Coronary artery (tissue), 2 donors: Measurements from ENCODE around the gene TNFSF13B.
"Not testable (repeated sequence)": the region's sequence is repeated elsewhere in the genome, so short reads cannot be mapped to it uniquely, and the experiment has no call there.

ENCODE experiments used
- DNase-seq: peaks from one replicate; pipeline ENCODE4 v3.0.0-alpha.2; 2017; ENCODE audit warnings: low spot score
- H3K27ac ChIP-seq, 2 donors: fragments of 200-600 bp; sonication (generic); one replicate each; pipeline ENCODE4 v1.5.1; 2016 to 2019
- H3K4me3 ChIP-seq: fragments of 200-600 bp; sonication (generic); 2 replicates; pipeline ENCODE4 v1.5.1; 2016; ENCODE audit warnings: mild to moderate bottlenecking, moderate library complexity
- CTCF ChIP-seq: fragments of 200-600 bp; sonication (generic); IDR thresholded peaks from one replicate; pipeline ENCODE4 v1.5.1; 2019; ENCODE audit warnings: antibody characterized with exemption

The TNFSF13B gene

GRCh38 chr13:108305655-108306054, 36.1 kb downstream of the TNFSF13B start:
- DNase-seq, result no peak
- no peak overlapping the region for H3K27ac ChIP-seq
- TF ChIP-seq CTCF, result no peak
- H3K4me3 ChIP-seq, result no peak overlapping the region

DNA sequence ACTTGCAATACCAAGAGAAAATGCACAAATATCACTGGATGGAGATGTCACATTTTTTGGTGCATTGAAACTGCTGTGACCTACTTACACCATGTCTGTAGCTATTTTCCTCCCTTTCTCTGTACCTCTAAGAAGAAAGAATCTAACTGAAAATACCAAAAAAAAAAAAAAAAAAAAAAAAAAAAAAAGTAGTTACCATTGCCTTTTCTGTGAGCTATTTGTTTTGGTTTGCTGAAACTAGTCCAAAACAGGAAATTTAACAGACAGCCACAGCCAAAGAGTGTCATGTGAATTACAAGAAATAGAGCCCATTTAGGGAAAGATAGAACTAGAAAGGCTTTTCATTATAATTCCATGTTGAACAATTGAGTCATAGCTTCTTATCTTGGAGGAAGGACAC, 37.3 kb downstream of the TNFSF13B start:
- Histone ChIP-seq H3K27ac (no peak overlapping the region), H3K4me3 (no peak overlapping the region)
- no peak for DNase-seq
- no peak for TF ChIP-seq CTCF

- H3K27ac ChIP-seq, H3K4me3 ChIP-seq, DNase-seq: not testable (repeated sequence)
Observed at GRCh38 chr13:108311596-108311995, 42.1 kb downstream of the TNFSF13B start.

GRCh38 chr13:108313382-108313781, 43.9 kb downstream of the TNFSF13B start:
- no peak overlapping the region for H3K4me3 ChIP-seq
- no peak for DNase-seq
- TF ChIP-seq CTCF, result no peak

GRCh38 chr13:108315273-108315672, 45.8 kb downstream of the TNFSF13B start:
- no peak for DNase-seq
- no peak for TF ChIP-seq CTCF
- Histone ChIP-seq H3K27ac (no peak overlapping the region), H3K4me3 (no peak overlapping the region)

More at GRCh38 chr13:108313382-108313781, 43.9 kb downstream of the TNFSF13B start:
- no peak overlapping the region for H3K27ac ChIP-seq

DNA sequence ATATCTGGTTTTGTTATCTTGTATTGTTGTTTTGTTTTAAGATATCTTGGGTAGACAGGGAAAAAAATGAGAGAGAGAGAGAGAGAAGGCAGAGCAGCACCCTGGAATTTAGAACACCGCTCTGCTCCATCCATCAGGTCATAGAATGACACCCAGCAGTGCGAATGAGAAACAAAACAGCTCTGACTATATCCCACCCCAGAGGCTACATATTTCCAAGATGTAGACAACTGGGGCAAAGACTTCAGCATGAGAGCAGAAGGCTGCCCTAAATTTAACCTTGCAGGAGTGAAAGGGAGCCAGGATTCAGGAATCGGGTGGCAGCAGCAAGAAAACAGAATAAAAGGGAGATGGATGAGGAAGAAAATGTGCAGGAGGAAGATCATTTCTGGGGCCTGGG, 46.5 kb downstream of the TNFSF13B start:
- no peak overlapping the region for H3K27ac ChIP-seq
- no peak overlapping the region for H3K4me3 ChIP-seq
- no peak for TF ChIP-seq CTCF
- DNase-seq, result no peak

GRCh38 chr13:108316413-108316812, 46.9 kb downstream of the TNFSF13B start:
- no peak for TF ChIP-seq CTCF
- no peak for DNase-seq
- Histone ChIP-seq H3K4me3 (no peak overlapping the region), H3K27ac (no peak overlapping the region)
